ENCODE measurements around the gene CT47B1. TPM values are rescaled to one million over a fixed set of nuclear protein-coding genes. Genes with fewer than 3 reads are reported as not detected.
"Not testable (repeated sequence)": the region's sequence is repeated elsewhere in the genome, so short reads cannot be mapped to it uniquely, and the experiment has no call there.

The CT47B1 gene
- total RNA-seq: not detected

GRCh38 chrX:120875766-120876165 is at the start of gene CT47B1:
Gene CT47B1 (minus strand): TSS chrX:120875866. CDS start chrX:120875670, 196 bp downstream.
- H3K4me3 ChIP-seq; H3K9me3 ChIP-seq; DNase-seq (ENCODE audit: low spot score); H3K27me3 ChIP-seq (replicated peaks; ENCODE audit: insufficient read depth); ATAC-seq (ENCODE audit: insufficient number of reproducible peaks, low FRiP score, low read depth); H3K36me3 ChIP-seq; H3K4me1 ChIP-seq (ENCODE audit: control insufficient read depth in 1 of 2, low read depth in 2 of 2); H3K27ac ChIP-seq: not testable (repeated sequence)

GRCh38 chrX:120874678-120875557 is 748 bp downstream of the CT47B1 start:
- Histone ChIP-seq H3K36me3 (no peaks in the 10 kb centered on the region), H3K27me3 (replicated peaks; ENCODE audit: insufficient read depth) (no peaks in the 10 kb centered on the region), H3K4me1 (ENCODE audit: control insufficient read depth in 1 of 2, low read depth in 2 of 2) (no peaks in the 10 kb centered on the region), H3K27ac (no peak overlapping the region), H3K4me3 (no peak overlapping the region), H3K9me3 (no peaks in the 10 kb centered on the region)
- DNase-seq (ENCODE audit: low spot score) (no peak), ATAC-seq (ENCODE audit: insufficient number of reproducible peaks, low FRiP score, low read depth) (no peak)
- no peak for TF ChIP-seq CTCF (IDR thresholded peaks at IDR 0.05)

DNA sequence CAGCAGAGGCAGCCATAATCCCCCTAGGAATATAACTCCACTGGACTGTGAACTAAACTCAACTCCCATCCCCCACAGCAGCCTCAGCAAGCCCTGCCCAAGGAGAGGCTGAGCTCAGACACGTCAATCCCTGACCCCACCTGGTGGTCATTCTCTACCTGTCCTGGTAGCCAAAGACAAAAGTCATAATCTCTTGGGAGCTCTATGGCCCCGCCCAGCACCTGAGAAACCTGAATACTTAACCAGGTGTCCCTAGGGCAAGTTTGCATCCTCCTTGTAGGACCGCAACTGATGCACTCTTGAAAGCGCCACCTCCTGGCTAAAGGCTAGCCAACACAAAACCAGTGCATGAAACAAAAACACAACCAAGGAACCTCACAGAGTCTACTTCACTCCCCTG is 18.4 kb downstream of the CT47B1 start:
- no peaks in the 10 kb centered on the region for H3K9me3 ChIP-seq
- ATAC-seq (ENCODE audit: insufficient number of reproducible peaks, low FRiP score, low read depth) (no peak), DNase-seq (ENCODE audit: low spot score) (no peak)
- H3K27me3 ChIP-seq (replicated peaks; ENCODE audit: insufficient read depth): no peaks in the 10 kb centered on the region
- no peak overlapping the region for H3K27ac ChIP-seq
- H3K4me3 ChIP-seq: no peak overlapping the region
- no peaks in the 10 kb centered on the region for H3K36me3 ChIP-seq
- no peaks in the 10 kb centered on the region for H3K4me1 ChIP-seq (ENCODE audit: control insufficient read depth in 1 of 2, low read depth in 2 of 2)
- no peak for TF ChIP-seq CTCF (IDR thresholded peaks at IDR 0.05)

- Histone ChIP-seq H3K4me1 (ENCODE audit: control insufficient read depth in 1 of 2, low read depth in 2 of 2) (no peaks in the 10 kb centered on the region), H3K27ac (no peak overlapping the region), H3K4me3 (no peak overlapping the region), H3K36me3 (no peaks in the 10 kb centered on the region), H3K27me3 (replicated peaks; ENCODE audit: insufficient read depth) (no peaks in the 10 kb centered on the region), H3K9me3 (no peaks in the 10 kb centered on the region)
- no peak for TF ChIP-seq CTCF (IDR thresholded peaks at IDR 0.05)
- DNase-seq (ENCODE audit: low spot score) (no peak), ATAC-seq (ENCODE audit: insufficient number of reproducible peaks, low FRiP score, low read depth) (no peak)
Observed at GRCh38 chrX:120840827-120841226, 34.8 kb downstream of the CT47B1 start.

DNA sequence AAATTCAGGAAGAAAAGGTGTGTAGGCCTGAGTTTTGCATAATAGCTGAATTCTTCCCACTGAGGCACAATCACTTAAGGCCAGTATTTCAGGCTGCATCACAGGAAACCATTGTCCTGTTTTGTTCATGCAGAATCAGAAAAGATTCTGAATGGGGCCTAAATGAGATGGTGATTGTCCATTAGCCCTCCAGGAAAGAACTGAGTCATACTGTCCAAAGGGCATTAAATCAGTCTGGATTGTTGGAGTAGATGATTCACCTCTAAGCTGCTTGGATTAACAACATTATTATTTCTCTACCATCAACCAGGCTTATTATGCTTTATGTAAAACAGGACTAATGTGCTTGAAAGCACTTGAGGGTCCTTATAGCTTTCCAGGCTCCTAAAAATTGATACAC is 36.2 kb downstream of the CT47B1 start:
- no peaks in the 10 kb centered on the region for H3K9me3 ChIP-seq
- no peaks in the 10 kb centered on the region for H3K4me1 ChIP-seq (ENCODE audit: control insufficient read depth in 1 of 2, low read depth in 2 of 2)
- no peak for ATAC-seq (ENCODE audit: insufficient number of reproducible peaks, low FRiP score, low read depth)
- H3K36me3 ChIP-seq: no peaks in the 10 kb centered on the region
- no peak overlapping the region for H3K4me3 ChIP-seq
- TF ChIP-seq CTCF (IDR thresholded peaks at IDR 0.05): no peak
- H3K27ac ChIP-seq: no peak overlapping the region
- DNase-seq (ENCODE audit: low spot score): no peak
- no peaks in the 10 kb centered on the region for H3K27me3 ChIP-seq (replicated peaks; ENCODE audit: insufficient read depth)

DNA sequence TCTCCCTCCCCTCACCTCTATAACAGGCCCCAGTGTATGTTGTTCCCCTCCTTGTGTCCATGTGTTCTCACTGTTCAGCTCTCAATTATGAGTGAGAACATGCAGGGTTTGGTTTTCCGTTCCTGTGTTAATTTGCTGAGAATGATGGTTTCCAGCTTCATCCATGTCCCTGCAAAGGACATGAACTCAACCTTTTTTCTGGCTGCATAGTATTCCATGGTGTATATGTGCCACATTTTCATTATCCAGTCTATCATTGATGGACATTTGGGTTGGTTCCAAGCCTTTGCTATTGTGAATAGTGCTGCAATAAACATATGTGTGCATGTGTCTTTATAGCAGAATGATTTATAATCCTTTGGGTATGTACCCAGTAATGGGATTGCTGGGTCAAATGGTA is 48.5 kb downstream of the CT47B1 start:
- H3K36me3 ChIP-seq; H3K9me3 ChIP-seq; H3K27ac ChIP-seq; H3K4me1 ChIP-seq (ENCODE audit: control insufficient read depth in 1 of 2, low read depth in 2 of 2); DNase-seq (ENCODE audit: low spot score); H3K27me3 ChIP-seq (replicated peaks; ENCODE audit: insufficient read depth); ATAC-seq (ENCODE audit: insufficient number of reproducible peaks, low FRiP score, low read depth); H3K4me3 ChIP-seq: not testable (repeated sequence)
